GM18870 (cell line): Measurements from ENCODE around the gene FGFBP3.

Source experiments
- ATAC-seq: cut with Tn5 transposase; IDR thresholded peaks from one replicate; pipeline ENCODE4 v1.9.1; 2021; ENCODE audit warnings: moderate library complexity; ENCODE audit not compliant: unreplicated experiment

Gene FGFBP3

DNA sequence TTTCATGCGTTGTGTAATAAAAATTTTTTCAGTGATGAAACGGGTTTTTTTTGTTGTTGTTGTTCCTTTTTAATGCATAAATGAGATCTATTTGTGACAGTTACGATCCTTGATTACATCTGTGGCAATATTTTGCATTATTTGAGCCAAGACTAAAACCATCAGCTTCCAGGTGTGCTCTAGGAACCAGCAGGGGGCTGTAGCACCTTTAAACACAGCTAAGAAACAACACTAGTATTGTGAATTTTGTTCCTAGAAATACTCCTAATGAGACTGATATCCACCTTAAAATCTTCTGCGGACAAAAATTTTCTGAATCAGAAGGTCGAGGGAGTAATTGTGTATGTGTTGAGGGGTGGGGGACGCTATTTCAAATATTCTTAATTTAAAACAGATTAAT, 52.6 kb downstream of the FGFBP3 start:
- ATAC-seq, result no peak
